Activated CD8-positive, alpha-beta memory T cell treated with anti-CD3 and anti-CD28 coated beads, Interleukin-2, amount 50 U/mL, for 1 hour (primary cell): ENCODE measurements around the gene PTPRS.
"Not testable (repeated sequence)": the region's sequence is repeated elsewhere in the genome, so short reads cannot be mapped to it uniquely, and the experiment has no call there.

ENCODE experiments used
- DNase-seq: peaks from one replicate; pipeline ENCODE4 v3.0.0-alpha.2; 2020; ENCODE audit errors: extremely low read depth

PTPRS gene

GRCh38 chr19:5340637-5341447 lies at the start of gene PTPRS:
PTPRS (minus strand) TSS chr19:5340812; CDS start chr19:5286140, 54,672 bp downstream.
- peak; percentile 36 for DNase-seq

- no peak for DNase-seq
These were observed 48.7 kb upstream of the PTPRS start for GRCh38 chr19:5389353-5389752.

GRCh38 chr19:5387472-5387871 lies 46.9 kb upstream of the PTPRS start:
- DNase-seq = no peak

GRCh38 chr19:5386841-5387240 lies 46.2 kb upstream of the PTPRS start:
- no peak for DNase-seq

- DNase-seq = not testable (repeated sequence)
These were observed 40.6 kb upstream of the PTPRS start for GRCh38 chr19:5381197-5381596.

- DNase-seq = no peak
These were observed 39.8 kb upstream of the PTPRS start for GRCh38 chr19:5380215-5380919.

GRCh38 chr19:5376928-5377327 lies 36.3 kb upstream of the PTPRS start:
- no peak for DNase-seq

GRCh38 chr19:5372572-5373200 lies 32.1 kb upstream of the PTPRS start:
- DNase-seq = no peak

GRCh38 chr19:5369962-5370367 lies 29.4 kb upstream of the PTPRS start:
- DNase-seq = no peak

GRCh38 chr19:5369304-5369703 lies 28.7 kb upstream of the PTPRS start:
- no peak for DNase-seq

- no peak for DNase-seq
These were observed 27.0 kb upstream of the PTPRS start for GRCh38 chr19:5367530-5368133.

- no peak for DNase-seq
These were observed 25.3 kb upstream of the PTPRS start for GRCh38 chr19:5365905-5366304.

GRCh38 chr19:5364674-5365073 lies 24.1 kb upstream of the PTPRS start:
- no peak for DNase-seq

GRCh38 chr19:5361839-5362238 lies 21.2 kb upstream of the PTPRS start:
- DNase-seq = not testable (repeated sequence)

- no peak for DNase-seq
These were observed 20.8 kb upstream of the PTPRS start for GRCh38 chr19:5361407-5361806.

- no peak for DNase-seq
These were observed 19.6 kb upstream of the PTPRS start for GRCh38 chr19:5360003-5360780.

- no peak for DNase-seq
These were observed 17.7 kb upstream of the PTPRS start for GRCh38 chr19:5358173-5358800.

- no peak for DNase-seq
These were observed 17.0 kb upstream of the PTPRS start for GRCh38 chr19:5357584-5357983.

GRCh38 chr19:5356918-5357317 lies 16.3 kb upstream of the PTPRS start:
- no peak for DNase-seq

GRCh38 chr19:5356428-5356827 lies 15.8 kb upstream of the PTPRS start:
- DNase-seq = no peak

GRCh38 chr19:5355693-5356092 lies 15.1 kb upstream of the PTPRS start:
- no peak for DNase-seq
